A549 (cell line): Measurements from ENCODE around the gene SLC13A5.

ENCODE experiments used
- CTCF ChIP-seq: fragments of >200 bp; sonication (Bioruptor Twin); formaldehyde crosslinking; IDR thresholded peaks from 3 replicates; pipeline ENCODE4 v1.5.1; 2016
- EP300 ChIP-seq, 2 experiments: fragments of >200 bp; sonication (Bioruptor Twin); formaldehyde crosslinking; IDR thresholded peaks; 2 replicates in 1 of 2; 3 replicates in 1 of 2; pipeline ENCODE4 v1.6.1; 2016 to 2017
- TF ChIP-seq, protein P1 (sequence below): fragments of 250-450 bp; sonication (Bioruptor Pico); IDR thresholded peaks from 2 replicates; pipeline ENCODE4 v1.5.0; 2021; ENCODE audit warnings: mild to moderate bottlenecking, moderate library complexity, borderline replicate concordance

DNA sequence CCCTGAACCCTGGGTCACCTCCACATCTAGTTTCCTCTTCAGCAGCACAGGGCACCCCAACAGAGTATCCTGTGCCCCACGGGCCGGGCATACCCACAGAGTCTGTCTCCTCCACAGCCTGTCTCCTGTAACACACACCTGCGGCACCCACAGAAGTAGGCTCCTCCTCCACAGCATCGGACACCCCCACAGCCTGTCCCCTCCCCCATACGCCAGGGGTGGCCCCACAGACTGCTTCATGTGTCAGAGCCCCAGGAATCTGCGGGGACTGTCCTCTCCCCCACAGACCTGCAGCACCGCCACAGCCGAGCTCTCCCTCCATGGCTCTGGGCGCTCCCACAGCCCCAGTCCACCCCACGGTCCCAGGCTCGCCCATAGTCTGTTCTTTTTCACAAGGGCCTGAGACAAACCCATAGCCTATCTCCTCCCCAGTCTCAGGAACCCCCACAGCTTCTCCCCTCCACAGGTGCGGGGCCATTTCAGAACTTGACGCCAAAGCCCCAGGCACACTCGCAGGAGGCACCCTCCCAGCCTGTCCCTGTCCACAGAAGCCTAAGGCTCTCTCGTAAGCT, 74.1 kb downstream of the SLC13A5 start:
- TF ChIP-seq CTCF (no peak), EP300 (IDR thresholded peaks at IDR 0.05) (no peak)
- TF ChIP-seq, protein P1, sequence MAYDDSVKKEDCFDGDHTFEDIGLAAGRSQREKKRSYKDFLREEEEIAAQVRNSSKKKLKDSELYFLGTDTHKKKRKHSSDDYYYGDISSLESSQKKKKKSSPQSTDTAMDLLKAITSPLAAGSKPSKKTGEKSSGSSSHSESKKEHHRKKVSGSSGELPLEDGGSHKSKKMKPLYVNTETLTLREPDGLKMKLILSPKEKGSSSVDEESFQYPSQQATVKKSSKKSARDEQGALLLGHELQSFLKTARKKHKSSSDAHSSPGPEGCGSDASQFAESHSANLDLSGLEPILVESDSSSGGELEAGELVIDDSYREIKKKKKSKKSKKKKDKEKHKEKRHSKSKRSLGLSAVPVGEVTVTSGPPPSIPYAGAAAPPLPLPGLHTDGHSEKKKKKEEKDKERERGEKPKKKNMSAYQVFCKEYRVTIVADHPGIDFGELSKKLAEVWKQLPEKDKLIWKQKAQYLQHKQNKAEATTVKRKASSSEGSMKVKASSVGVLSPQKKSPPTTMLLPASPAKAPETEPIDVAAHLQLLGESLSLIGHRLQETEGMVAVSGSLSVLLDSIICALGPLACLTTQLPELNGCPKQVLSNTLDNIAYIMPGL (CRISPR knock-in tag) = no peak
